HEK293 (cell line): ENCODE results near the gene WRAP53.
A peak's percentile ranks its signal among the peaks of the same experiment; 100 is the strongest.

Source experiments
- PATZ1 ChIP-seq: fragments of 450-650 bp; formaldehyde crosslinking; IDR thresholded peaks from 2 replicates; pipeline ENCODE4 v1.5.1; 2016; ENCODE audit warnings: missing biosample characterization, missing genetic modification characterization
- SP2 ChIP-seq: fragments of 450-650 bp; formaldehyde crosslinking; IDR thresholded peaks from 2 replicates; pipeline ENCODE4 v1.5.1; 2016; ENCODE audit warnings: missing biosample characterization, missing genetic modification characterization
- ZNF148 ChIP-seq: fragments of 450-650 bp; formaldehyde crosslinking; IDR thresholded peaks from 2 replicates; pipeline ENCODE4 v1.5.0; 2017; ENCODE audit warnings: missing biosample characterization, missing genetic modification characterization, borderline replicate concordance
- ZNF280D ChIP-seq: fragments of 450-650 bp; formaldehyde crosslinking; IDR thresholded peaks from 2 replicates; pipeline ENCODE4 v1.5.1; 2016; ENCODE audit warnings: missing biosample characterization, missing genetic modification characterization
- ZNF48 ChIP-seq: fragments of 450-650 bp; formaldehyde crosslinking; IDR thresholded peaks from 2 replicates; pipeline ENCODE4 v1.5.1; 2016; ENCODE audit warnings: missing biosample characterization, missing genetic modification characterization
- ZNF513 ChIP-seq: fragments of 450-650 bp; IDR thresholded peaks from 2 replicates; pipeline ENCODE4 v1.5.1; 2018; ENCODE audit warnings: missing biosample characterization, missing genetic modification characterization
- ZXDB ChIP-seq: fragments of 450-650 bp; formaldehyde crosslinking; IDR thresholded peaks from 2 replicates; pipeline ENCODE4 v1.5.1; 2016; ENCODE audit warnings: missing biosample characterization, missing genetic modification characterization
- TF ChIP-seq, protein P1 (sequence below): fragments of 450-650 bp; formaldehyde crosslinking; conservative IDR thresholded peaks from 2 replicates; pipeline ENCODE4 v1.5.1; 2016; ENCODE audit warnings: low read depth, missing biosample characterization, missing genetic modification characterization
- TF ChIP-seq, protein P2 (sequence below): fragments of 450-650 bp; formaldehyde crosslinking; IDR thresholded peaks from 2 replicates; pipeline ENCODE4 v1.5.1; 2016; ENCODE audit warnings: missing biosample characterization, missing genetic modification characterization
- TF ChIP-seq, protein P3 (sequence below): fragments of 450-650 bp; formaldehyde crosslinking; conservative IDR thresholded peaks from 2 replicates; pipeline ENCODE4 v1.5.1; 2016; ENCODE audit warnings: low read depth, missing biosample characterization, missing genetic modification characterization
- TF ChIP-seq, protein P4 (sequence below): fragments of 450-650 bp; formaldehyde crosslinking; IDR thresholded peaks from 2 replicates; pipeline ENCODE4 v1.5.1; 2016; ENCODE audit warnings: missing biosample characterization, missing genetic modification characterization, low read depth

WRAP53 gene

GRCh38 chr17:7710301-7710700 is 22.0 kb downstream of the WRAP53 start (continued):
- no peak for TF ChIP-seq ZNF513 (tag by site-specific recombination)
- TF ChIP-seq, protein P1, sequence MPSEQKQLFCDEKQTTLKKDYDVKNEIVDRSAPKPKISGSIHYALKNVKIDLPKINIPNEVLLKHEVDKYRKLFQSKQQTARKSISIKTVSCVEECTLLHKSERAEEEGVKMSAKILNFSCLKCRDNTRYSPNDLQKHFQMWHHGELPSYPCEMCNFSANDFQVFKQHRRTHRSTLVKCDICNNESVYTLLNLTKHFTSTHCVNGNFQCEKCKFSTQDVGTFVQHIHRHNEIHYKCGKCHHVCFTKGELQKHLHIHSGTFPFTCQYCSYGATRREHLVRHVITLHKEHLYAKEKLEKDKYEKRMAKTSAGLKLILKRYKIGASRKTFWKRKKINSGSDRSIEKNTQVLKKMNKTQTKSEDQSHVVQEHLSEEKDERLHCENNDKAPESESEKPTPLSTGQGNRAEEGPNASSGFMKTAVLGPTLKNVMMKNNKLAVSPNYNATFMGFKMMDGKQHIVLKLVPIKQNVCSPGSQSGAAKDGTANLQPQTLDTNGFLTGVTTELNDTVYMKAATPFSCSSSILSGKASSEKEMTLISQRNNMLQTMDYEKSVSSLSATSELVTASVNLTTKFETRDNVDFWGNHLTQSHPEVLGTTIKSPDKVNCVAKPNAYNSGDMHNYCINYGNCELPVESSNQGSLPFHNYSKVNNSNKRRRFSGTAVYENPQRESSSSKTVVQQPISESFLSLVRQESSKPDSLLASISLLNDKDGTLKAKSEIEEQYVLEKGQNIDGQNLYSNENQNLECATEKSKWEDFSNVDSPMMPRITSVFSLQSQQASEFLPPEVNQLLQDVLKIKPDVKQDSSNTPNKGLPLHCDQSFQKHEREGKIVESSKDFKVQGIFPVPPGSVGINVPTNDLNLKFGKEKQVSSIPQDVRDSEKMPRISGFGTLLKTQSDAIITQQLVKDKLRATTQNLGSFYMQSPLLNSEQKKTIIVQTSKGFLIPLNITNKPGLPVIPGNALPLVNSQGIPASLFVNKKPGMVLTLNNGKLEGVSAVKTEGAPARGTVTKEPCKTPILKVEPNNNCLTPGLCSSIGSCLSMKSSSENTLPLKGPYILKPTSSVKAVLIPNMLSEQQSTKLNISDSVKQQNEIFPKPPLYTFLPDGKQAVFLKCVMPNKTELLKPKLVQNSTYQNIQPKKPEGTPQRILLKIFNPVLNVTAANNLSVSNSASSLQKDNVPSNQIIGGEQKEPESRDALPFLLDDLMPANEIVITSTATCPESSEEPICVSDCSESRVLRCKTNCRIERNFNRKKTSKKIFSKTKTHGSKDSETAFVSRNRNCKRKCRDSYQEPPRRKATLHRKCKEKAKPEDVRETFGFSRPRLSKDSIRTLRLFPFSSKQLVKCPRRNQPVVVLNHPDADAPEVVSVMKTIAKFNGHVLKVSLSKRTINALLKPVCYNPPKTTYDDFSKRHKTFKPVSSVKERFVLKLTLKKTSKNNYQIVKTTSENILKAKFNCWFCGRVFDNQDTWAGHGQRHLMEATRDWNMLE = peak; percentile 52; the same call in 1 of the 2 replicates
- TF ChIP-seq PATZ1 (tag by site-specific recombination) = no peak
- no peak for TF ChIP-seq ZNF148 (tag by site-specific recombination)
- TF ChIP-seq, protein P2, sequence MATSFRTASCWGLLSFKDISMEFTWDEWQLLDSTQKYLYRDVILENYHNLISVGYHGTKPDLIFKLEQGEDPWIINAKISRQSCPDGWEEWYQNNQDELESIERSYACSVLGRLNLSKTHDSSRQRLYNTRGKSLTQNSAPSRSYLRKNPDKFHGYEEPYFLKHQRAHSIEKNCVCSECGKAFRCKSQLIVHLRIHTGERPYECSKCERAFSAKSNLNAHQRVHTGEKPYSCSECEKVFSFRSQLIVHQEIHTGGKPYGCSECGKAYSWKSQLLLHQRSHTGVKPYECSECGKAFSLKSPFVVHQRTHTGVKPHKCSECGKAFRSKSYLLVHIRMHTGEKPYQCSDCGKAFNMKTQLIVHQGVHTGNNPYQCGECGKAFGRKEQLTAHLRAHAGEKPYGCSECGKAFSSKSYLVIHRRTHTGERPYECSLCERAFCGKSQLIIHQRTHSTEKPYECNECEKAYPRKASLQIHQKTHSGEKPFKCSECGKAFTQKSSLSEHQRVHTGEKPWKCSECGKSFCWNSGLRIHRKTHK (tag by site-specific recombination) = no peak
- TF ChIP-seq ZNF280D = no peak
- TF ChIP-seq, protein P3, sequence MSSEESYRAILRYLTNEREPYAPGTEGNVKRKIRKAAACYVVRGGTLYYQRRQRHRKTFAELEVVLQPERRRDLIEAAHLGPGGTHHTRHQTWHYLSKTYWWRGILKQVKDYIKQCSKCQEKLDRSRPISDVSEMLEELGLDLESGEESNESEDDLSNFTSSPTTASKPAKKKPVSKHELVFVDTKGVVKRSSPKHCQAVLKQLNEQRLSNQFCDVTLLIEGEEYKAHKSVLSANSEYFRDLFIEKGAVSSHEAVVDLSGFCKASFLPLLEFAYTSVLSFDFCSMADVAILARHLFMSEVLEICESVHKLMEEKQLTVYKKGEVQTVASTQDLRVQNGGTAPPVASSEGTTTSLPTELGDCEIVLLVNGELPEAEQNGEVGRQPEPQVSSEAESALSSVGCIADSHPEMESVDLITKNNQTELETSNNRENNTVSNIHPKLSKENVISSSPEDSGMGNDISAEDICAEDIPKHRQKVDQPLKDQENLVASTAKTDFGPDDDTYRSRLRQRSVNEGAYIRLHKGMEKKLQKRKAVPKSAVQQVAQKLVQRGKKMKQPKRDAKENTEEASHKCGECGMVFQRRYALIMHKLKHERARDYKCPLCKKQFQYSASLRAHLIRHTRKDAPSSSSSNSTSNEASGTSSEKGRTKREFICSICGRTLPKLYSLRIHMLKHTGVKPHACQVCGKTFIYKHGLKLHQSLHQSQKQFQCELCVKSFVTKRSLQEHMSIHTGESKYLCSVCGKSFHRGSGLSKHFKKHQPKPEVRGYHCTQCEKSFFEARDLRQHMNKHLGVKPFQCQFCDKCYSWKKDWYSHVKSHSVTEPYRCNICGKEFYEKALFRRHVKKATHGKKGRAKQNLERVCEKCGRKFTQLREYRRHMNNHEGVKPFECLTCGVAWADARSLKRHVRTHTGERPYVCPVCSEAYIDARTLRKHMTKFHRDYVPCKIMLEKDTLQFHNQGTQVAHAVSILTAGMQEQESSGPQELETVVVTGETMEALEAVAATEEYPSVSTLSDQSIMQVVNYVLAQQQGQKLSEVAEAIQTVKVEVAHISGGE (tag by site-specific recombination) = peak; percentile 38; the same call in 1 of the 2 replicates
- no peak for TF ChIP-seq ZXDB (tag by site-specific recombination)
- TF ChIP-seq, protein P4, sequence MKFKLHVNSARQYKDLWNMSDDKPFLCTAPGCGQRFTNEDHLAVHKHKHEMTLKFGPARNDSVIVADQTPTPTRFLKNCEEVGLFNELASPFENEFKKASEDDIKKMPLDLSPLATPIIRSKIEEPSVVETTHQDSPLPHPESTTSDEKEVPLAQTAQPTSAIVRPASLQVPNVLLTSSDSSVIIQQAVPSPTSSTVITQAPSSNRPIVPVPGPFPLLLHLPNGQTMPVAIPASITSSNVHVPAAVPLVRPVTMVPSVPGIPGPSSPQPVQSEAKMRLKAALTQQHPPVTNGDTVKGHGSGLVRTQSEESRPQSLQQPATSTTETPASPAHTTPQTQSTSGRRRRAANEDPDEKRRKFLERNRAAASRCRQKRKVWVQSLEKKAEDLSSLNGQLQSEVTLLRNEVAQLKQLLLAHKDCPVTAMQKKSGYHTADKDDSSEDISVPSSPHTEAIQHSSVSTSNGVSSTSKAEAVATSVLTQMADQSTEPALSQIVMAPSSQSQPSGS (tag by site-specific recombination) = no peak
- TF ChIP-seq ZNF48 (tag by site-specific recombination) = no peak
- TF ChIP-seq SP2 (tag by site-specific recombination) = peak; percentile 30
- TF ChIP-seq, all 188 proteins: peak for 3
